ENCODE data around the gene TMC1.

The TMC1 gene

GRCh38 chr9:72665421-72665820, 144.0 kb downstream of the TMC1 start:
- TF ChIP-seq CTCF (conservative IDR thresholded peaks at IDR 0.05) = no peak
- H3K27ac ChIP-seq = no peak overlapping the region

GRCh38 chr9:72667181-72667580, 145.8 kb downstream of the TMC1 start:
- no peak for TF ChIP-seq CTCF (conservative IDR thresholded peaks at IDR 0.05)
- H3K27ac ChIP-seq = no peak overlapping the region

GRCh38 chr9:72674961-72675360, 153.6 kb downstream of the TMC1 start:
- no peak overlapping the region for H3K27ac ChIP-seq
- no peak for TF ChIP-seq CTCF (conservative IDR thresholded peaks at IDR 0.05)

- no peak overlapping the region for H3K27ac ChIP-seq
- TF ChIP-seq CTCF (conservative IDR thresholded peaks at IDR 0.05) = no peak
Observed at GRCh38 chr9:72675586-72675985, 154.2 kb downstream of the TMC1 start.

GRCh38 chr9:72680593-72681282, 159.3 kb downstream of the TMC1 start:
- no peak for TF ChIP-seq CTCF (conservative IDR thresholded peaks at IDR 0.05)

GRCh38 chr9:72681283-72681630, 159.8 kb downstream of the TMC1 start:
- no peak overlapping the region for H3K27ac ChIP-seq
- no peak for TF ChIP-seq CTCF (conservative IDR thresholded peaks at IDR 0.05)

More at GRCh38 chr9:72680593-72681282, 159.3 kb downstream of the TMC1 start:
- H3K27ac ChIP-seq = no peak overlapping the region

GRCh38 chr9:72684615-72685014, 163.2 kb downstream of the TMC1 start:
- no peak overlapping the region for H3K27ac ChIP-seq
- TF ChIP-seq CTCF (conservative IDR thresholded peaks at IDR 0.05) = no peak

Data from VCaP (cell line).